ENCODE results near the gene RAD51B.

The RAD51B gene

DNA sequence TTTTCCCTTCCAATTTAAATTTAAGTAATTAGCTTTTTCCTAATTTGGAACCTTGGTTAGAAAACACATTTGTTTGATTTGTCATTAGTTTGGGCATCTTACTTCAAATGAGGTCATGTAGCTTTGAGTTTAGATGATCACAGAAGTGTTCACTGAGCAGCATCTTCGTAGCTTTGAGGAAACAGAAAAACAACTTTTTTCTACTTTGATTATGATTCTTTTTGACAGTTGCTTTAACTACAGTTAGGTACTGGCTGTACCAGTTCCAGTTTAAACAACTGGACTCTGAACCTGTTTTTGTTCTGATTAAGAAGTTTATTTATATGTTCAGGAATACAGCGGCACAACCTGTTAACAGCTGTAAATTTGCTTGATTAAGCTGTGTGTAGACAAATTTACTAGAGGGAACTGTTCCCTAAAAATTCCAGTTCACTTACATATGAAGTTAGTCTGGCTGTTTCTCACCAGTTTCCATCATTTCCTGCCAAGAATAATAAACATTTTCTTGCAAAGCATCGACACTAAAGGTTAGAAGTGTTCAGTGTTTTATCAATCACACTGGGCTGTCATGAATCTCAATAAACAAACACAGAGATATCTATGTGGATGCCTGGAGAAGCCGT, 191.9 kb downstream of the RAD51B start:
- Histone ChIP-seq H3K36me3 (ENCODE audit: control insufficient read depth, insufficient read depth, low read length) (no peaks in the 10 kb centered on the region), H3K27ac (ENCODE audit: low read depth, low read length, severe bottlenecking) (no peak overlapping the region), H3K4me1 (ENCODE audit: control insufficient read depth, insufficient read depth, low read length, poor library complexity, severe bottlenecking) (no peaks in the 10 kb centered on the region), H3K4me3 (ENCODE audit: extremely low read depth, insufficient read depth, low read length, poor library complexity, severe bottlenecking) (no peak overlapping the region), H3K9me3 (ENCODE audit: control insufficient read depth, low read length) (peaks cover 10% of the 10 kb centered on the region)
- 100% methylated on average over 1 to 2 of the region's 4 CpGs for WGBS, 2 experiments (ENCODE audit: insufficient coverage in 2 of 2)

DNA sequence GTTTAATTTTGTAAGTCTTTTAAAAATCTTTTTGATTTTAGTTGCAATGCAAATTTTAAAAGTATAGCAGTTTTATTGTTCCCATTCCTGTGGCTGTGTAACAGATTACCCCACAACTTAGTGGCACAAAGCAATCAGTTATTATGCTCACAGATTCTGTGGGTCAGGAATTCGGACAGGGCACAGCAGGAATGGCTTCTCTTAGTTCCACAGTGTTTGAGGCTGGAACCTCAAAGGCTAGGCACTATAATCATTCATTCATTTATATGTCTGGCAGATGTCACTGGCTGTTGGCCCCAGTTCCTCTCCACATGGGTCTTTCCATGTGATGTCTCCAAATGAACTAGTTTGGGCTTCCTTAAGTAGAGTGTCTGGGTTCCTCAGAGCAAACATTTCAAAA, 193.3 kb downstream of the RAD51B start:
- no peaks in the 10 kb centered on the region for H3K36me3 ChIP-seq (ENCODE audit: control insufficient read depth, insufficient read depth, low read length)
- no peak overlapping the region for H3K27ac ChIP-seq (ENCODE audit: low read depth, low read length, severe bottlenecking)
- peaks cover 10% of the 10 kb centered on the region for H3K9me3 ChIP-seq (ENCODE audit: control insufficient read depth, low read length)
- 75 to 100% methylated on average over 1 of the region's 1 CpG for WGBS, 2 experiments (ENCODE audit: insufficient coverage in 2 of 2)
- H3K4me3 ChIP-seq (ENCODE audit: extremely low read depth, insufficient read depth, low read length, poor library complexity, severe bottlenecking): no peak overlapping the region
- H3K4me1 ChIP-seq (ENCODE audit: control insufficient read depth, insufficient read depth, low read length, poor library complexity, severe bottlenecking): no peaks in the 10 kb centered on the region

DNA sequence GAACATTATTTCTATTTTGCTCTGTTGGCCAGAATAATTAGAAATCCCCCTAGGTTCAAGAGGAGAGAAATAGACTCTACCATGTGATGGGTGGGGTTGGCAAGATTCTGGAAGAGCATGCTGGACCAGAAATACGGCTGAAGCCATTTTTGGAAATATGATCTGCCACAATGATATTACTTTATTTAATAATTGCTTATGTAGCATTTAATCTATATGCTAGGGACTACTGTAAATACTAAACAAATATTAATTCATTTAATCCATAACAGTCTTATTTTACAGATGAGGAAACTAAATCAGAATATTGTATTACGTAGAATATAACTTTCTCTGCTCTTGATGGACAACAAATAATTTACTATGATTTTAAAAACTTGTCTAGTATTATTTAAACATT, 193.7 kb downstream of the RAD51B start:
- no peak overlapping the region for H3K4me3 ChIP-seq (ENCODE audit: extremely low read depth, insufficient read depth, low read length, poor library complexity, severe bottlenecking)

DNA sequence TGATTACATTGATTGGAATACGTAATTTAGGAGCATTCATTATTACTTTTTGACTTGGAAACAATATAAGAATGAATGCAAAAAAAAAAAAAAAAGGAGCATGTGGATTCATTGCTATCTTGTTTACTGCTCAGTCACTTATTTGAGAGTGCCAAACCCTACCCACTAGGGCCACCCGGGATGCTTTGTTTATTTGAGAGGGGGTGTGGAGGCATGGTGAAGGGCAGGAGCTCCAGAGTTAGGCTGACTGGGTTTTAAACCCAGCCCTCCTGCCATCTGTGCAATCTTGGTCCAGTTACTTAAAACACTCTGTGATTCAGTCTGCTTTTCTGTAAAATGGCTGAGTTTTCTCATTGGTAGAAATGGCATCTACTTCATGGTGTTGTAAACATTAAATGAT, 195.2 kb downstream of the RAD51B start:
- 83% methylated on average over 1 of the region's 2 CpGs; no CpG with 5 or more reads in 1 of the 2 experiments for WGBS, 2 experiments (ENCODE audit: insufficient coverage in 2 of 2)
- Histone ChIP-seq H3K9me3 (ENCODE audit: control insufficient read depth, low read length) (peaks cover 10% of the 10 kb centered on the region), H3K36me3 (ENCODE audit: control insufficient read depth, insufficient read depth, low read length) (no peaks in the 10 kb centered on the region)

More for the DNA sequence above, 193.7 kb downstream of the RAD51B start:
- Histone ChIP-seq H3K9me3 (ENCODE audit: control insufficient read depth, low read length) (peaks cover 10% of the 10 kb centered on the region), H3K27ac (ENCODE audit: low read depth, low read length, severe bottlenecking) (no peak overlapping the region), H3K4me1 (ENCODE audit: control insufficient read depth, insufficient read depth, low read length, poor library complexity, severe bottlenecking) (no peaks in the 10 kb centered on the region), H3K36me3 (ENCODE audit: control insufficient read depth, insufficient read depth, low read length) (no peaks in the 10 kb centered on the region)
- WGBS, 2 experiments (ENCODE audit: insufficient coverage in 2 of 2): no CpG with 5 or more reads among the region's 2 CpGs

DNA sequence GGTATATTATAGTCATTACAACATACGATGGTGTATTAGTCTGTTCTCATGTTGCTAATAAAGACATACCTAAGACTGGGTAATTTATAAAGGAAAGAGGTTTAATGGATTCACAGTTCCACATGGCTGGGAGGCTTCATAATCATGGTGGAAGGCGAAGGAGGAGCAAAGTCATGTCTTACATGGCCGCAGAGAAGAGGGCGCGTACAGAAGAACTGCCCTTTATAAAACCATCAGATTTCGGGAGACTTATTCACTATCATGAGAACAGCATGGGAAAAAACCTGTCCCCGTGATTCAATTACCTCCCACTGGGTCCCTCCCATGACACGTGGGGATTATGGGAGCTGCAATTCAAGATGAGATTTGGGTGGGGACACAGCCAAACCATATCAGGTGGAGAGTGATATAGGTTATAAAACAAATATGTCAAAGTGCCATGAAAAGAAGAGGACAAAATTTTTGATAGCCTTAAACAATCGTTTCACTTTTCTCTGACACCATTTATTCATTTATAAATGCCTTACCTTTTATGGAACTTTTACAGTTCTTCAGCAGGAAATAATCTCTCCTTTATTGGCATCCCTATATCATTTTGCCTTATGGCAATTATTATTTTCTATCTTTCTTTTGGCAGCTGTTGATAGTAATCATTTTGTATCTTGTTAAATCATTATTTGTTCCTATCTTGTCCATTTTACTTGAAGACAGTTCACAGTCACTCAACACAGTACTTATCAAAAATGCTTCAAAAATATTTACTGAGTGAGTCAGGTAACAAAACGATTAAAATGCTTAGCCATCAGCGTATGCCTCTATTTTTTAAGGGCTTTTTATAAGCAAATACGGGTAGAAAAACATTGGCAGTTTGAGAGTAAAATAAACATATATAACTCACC, 196.0 kb downstream of the RAD51B start:
- 99 to 100% methylated on average over 6 to 7 of the region's 12 CpGs for WGBS, 2 experiments (ENCODE audit: insufficient coverage in 2 of 2)
- peaks cover 10% of the 10 kb centered on the region for H3K9me3 ChIP-seq (ENCODE audit: control insufficient read depth, low read length)
- no peak overlapping the region for H3K4me3 ChIP-seq (ENCODE audit: extremely low read depth, insufficient read depth, low read length, poor library complexity, severe bottlenecking)
- no peaks in the 10 kb centered on the region for H3K36me3 ChIP-seq (ENCODE audit: control insufficient read depth, insufficient read depth, low read length)
- no peaks in the 10 kb centered on the region for H3K4me1 ChIP-seq (ENCODE audit: control insufficient read depth, insufficient read depth, low read length, poor library complexity, severe bottlenecking)
- no peak overlapping the region for H3K27ac ChIP-seq (ENCODE audit: low read depth, low read length, severe bottlenecking)

More for the DNA sequence above, 195.2 kb downstream of the RAD51B start:
- no peak overlapping the region for H3K4me3 ChIP-seq (ENCODE audit: extremely low read depth, insufficient read depth, low read length, poor library complexity, severe bottlenecking)
- H3K4me1 ChIP-seq (ENCODE audit: control insufficient read depth, insufficient read depth, low read length, poor library complexity, severe bottlenecking): no peaks in the 10 kb centered on the region
- H3K27ac ChIP-seq (ENCODE audit: low read depth, low read length, severe bottlenecking): no peak overlapping the region

DNA sequence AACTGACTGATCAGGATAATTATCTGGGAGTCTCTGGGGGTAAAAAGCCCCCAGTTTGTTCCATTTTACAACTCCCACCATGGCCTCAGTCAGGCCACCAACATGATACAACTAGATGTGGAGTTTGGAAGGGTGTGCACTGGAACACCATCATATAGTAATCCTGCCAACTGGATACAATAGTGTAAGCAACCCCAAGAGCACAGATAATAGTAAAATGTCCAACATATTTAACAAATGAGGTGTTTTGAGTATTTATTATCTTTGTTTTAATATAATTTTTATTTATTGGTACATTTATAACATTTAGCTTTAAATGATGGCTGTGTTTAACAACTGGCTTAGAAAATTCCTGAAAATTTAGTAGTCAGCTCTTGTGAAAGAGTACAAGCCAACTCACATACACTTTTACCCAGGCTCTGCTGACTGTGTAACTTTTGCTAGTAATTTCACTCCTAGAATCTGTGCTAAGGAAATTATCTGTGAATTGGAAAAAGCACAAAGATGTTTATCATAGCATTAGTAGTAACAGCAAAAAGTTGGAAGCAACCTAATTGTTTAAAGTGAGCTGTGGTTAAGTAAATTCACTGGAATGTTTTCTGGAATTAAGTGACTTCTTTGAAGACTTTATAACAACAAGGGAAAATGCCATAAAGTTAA, 196.8 kb downstream of the RAD51B start:
- H3K4me1 ChIP-seq (ENCODE audit: control insufficient read depth, insufficient read depth, low read length, poor library complexity, severe bottlenecking): no peaks in the 10 kb centered on the region
- H3K4me3 ChIP-seq (ENCODE audit: extremely low read depth, insufficient read depth, low read length, poor library complexity, severe bottlenecking): no peak overlapping the region
- peaks cover 10% of the 10 kb centered on the region for H3K9me3 ChIP-seq (ENCODE audit: control insufficient read depth, low read length)
- no peaks in the 10 kb centered on the region for H3K36me3 ChIP-seq (ENCODE audit: control insufficient read depth, insufficient read depth, low read length)
- no peak overlapping the region for H3K27ac ChIP-seq (ENCODE audit: low read depth, low read length, severe bottlenecking)

DNA sequence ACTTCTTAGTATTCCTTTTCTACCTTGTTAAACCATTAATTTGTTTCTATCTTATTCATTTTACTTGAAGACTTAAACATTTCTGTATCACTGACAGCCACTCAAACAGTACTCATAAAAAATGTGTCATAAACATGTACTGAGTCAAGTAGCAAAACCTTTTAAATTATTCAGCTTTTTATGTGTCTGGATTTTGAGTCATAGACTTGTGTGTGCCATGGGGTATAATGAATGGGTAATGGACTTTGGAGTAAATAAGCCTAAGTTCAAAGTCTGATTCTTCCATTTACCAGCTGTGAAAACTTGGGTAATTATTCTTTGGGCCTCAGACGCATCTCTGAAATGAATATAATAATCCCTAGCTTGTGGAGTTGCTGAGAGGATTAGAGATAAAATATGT, 199.0 kb downstream of the RAD51B start:
- H3K4me3 ChIP-seq (ENCODE audit: extremely low read depth, insufficient read depth, low read length, poor library complexity, severe bottlenecking): no peak overlapping the region
- WGBS, 2 experiments (ENCODE audit: insufficient coverage in 2 of 2): 100% methylated on average over 1 of the region's 1 CpG; no CpG with 5 or more reads in 1 of the 2 experiments

DNA sequence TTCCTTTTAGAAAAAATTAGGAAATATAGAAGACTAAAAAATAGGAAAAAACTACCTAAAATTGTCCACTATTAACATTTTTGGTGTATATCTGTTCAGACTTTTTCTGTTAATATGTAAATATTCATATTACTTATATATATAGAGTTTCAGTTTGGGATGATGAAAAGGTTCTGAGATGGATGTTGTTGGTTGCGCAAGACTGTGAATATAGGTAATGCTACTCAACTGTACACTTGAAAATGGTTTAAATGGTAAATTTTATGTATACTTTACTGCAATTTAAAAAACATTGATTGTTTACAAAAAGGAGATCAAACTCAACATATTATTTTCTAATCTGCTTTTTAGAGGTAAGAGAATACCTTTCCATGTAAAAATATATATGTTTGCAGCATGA, 200.9 kb downstream of the RAD51B start:
- Histone ChIP-seq H3K4me1 (ENCODE audit: control insufficient read depth, insufficient read depth, low read length, poor library complexity, severe bottlenecking) (no peaks in the 10 kb centered on the region), H3K27ac (ENCODE audit: low read depth, low read length, severe bottlenecking) (no peak overlapping the region), H3K9me3 (ENCODE audit: control insufficient read depth, low read length) (peaks cover 6% of the 10 kb centered on the region), H3K4me3 (ENCODE audit: extremely low read depth, insufficient read depth, low read length, poor library complexity, severe bottlenecking) (no peak overlapping the region), H3K36me3 (ENCODE audit: control insufficient read depth, insufficient read depth, low read length) (no peaks in the 10 kb centered on the region)
- no CpG with 5 or more reads among the region's 1 CpG for WGBS, 2 experiments (ENCODE audit: insufficient coverage in 2 of 2)

More for the DNA sequence above, 199.0 kb downstream of the RAD51B start:
- Histone ChIP-seq H3K9me3 (ENCODE audit: control insufficient read depth, low read length) (peaks cover 10% of the 10 kb centered on the region), H3K36me3 (ENCODE audit: control insufficient read depth, insufficient read depth, low read length) (no peaks in the 10 kb centered on the region), H3K27ac (ENCODE audit: low read depth, low read length, severe bottlenecking) (no peak overlapping the region), H3K4me1 (ENCODE audit: control insufficient read depth, insufficient read depth, low read length, poor library complexity, severe bottlenecking) (no peaks in the 10 kb centered on the region)

DNA sequence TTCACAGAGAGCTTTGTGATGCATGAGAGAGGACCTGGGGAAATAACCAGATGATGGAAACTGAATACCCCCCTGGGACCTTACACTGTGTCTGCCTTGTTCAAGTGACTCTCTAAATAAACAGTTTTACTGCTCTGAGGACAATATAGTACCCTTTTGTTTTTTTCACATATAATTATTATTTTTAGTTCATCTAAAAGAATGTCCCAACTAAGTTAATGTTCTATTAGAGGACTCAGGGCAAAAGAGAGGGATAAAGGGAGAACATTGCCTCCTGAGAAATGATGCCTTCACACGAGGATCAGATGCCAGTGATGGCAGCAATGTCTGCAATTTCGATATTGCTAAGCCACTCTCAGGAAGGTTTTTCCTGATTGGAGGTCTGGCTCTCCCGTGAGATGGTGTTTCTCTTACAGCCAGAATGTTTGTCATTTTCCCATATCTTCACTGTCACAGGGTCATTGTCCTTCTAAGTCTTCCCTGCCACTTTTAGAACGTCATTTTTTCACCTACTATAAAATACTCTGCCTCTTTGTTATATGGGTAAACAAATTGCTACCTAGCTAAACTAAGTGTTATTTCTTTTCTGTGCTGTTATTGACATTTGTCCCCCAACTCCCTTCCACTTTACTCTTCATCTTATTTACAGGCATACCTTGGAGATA, 201.6 kb downstream of the RAD51B start:
- Histone ChIP-seq H3K4me3 (ENCODE audit: extremely low read depth, insufficient read depth, low read length, poor library complexity, severe bottlenecking) (no peak overlapping the region), H3K9me3 (ENCODE audit: control insufficient read depth, low read length) (no peaks in the 10 kb centered on the region), H3K36me3 (ENCODE audit: control insufficient read depth, insufficient read depth, low read length) (no peaks in the 10 kb centered on the region), H3K27ac (ENCODE audit: low read depth, low read length, severe bottlenecking) (no peak overlapping the region), H3K4me1 (ENCODE audit: control insufficient read depth, insufficient read depth, low read length, poor library complexity, severe bottlenecking) (no peaks in the 10 kb centered on the region)
- 75 to 82% methylated on average over 3 of the region's 4 CpGs for WGBS, 2 experiments (ENCODE audit: insufficient coverage in 2 of 2)

DNA sequence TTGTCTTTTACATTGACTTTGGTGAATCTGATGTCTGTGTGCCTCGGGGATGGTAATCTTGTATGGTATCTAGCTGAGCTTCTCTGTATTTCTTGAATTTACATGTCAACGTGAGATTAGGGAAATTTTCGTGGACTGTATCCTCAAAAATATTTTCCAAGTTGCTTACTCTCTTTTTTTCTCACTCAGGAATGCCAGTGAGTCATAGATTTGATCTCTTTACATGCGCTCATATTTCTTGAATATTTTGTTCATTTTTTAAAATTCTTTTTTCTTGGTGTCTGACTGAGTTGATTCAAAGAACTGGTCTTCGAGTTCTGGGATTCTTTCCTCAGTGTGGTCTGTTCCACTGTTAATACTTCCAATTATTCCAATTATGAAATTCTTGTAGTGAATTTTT, 207.7 kb downstream of the RAD51B start:
- peaks cover 20% of the 10 kb centered on the region for H3K9me3 ChIP-seq (ENCODE audit: control insufficient read depth, low read length)
- no peaks in the 10 kb centered on the region for H3K36me3 ChIP-seq (ENCODE audit: control insufficient read depth, insufficient read depth, low read length)
- H3K27ac ChIP-seq (ENCODE audit: low read depth, low read length, severe bottlenecking): no peak overlapping the region
- no peaks in the 10 kb centered on the region for H3K4me1 ChIP-seq (ENCODE audit: control insufficient read depth, insufficient read depth, low read length, poor library complexity, severe bottlenecking)
- 100% methylated on average over 1 of the region's 5 CpGs for WGBS, 2 experiments (ENCODE audit: insufficient coverage in 2 of 2)
- H3K4me3 ChIP-seq (ENCODE audit: extremely low read depth, insufficient read depth, low read length, poor library complexity, severe bottlenecking): no peak overlapping the region

All from mesodermal cell (in vitro differentiated cells).